OCI-LY3 (cell line): ENCODE measurements around the gene KRTDAP.

Experiments
- H2AFZ ChIP-seq: fragments of 200-600, 300-600 bp; shearing (Covaris generic); 2 replicates; pipeline ENCODE4 v1.6.0; 2014; ENCODE audit warnings: antibody characterized with exemption, low read depth, low read length
- H3K27ac ChIP-seq: fragments of 200-600, 300-600 bp; sonication (generic); 2 replicates; pipeline ENCODE4 v1.5.1; 2014; ENCODE audit warnings: mild to moderate bottlenecking, low read length, moderate library complexity, mixed read lengths
- H3K27me3 ChIP-seq: fragments of 200-600, 300-600 bp; sonication (generic); 2 replicates; pipeline ENCODE4 v1.6.1; 2014; ENCODE audit warnings: low read depth, low read length, mixed read lengths
- H3K36me3 ChIP-seq: fragments of 200-600, 300-600 bp; sonication (generic); replicated peaks from 2 replicates; pipeline ENCODE3; 2014; ENCODE audit warnings: low read depth, low read length, mixed read lengths
- H3K4me1 ChIP-seq: fragments of 300-600, 200-600 bp; sonication (generic); 2 replicates; pipeline ENCODE4 v1.6.1; 2014; ENCODE audit warnings: low read length, mixed read lengths
- H3K4me2 ChIP-seq: fragments of 200-600, 300-600 bp; sonication (generic); 2 replicates; pipeline ENCODE4 v1.6.1; 2014; ENCODE audit warnings: low read length, mixed read lengths
- H3K4me3 ChIP-seq: fragments of 300-600, 200-600 bp; sonication (generic); 2 replicates; pipeline ENCODE4 v1.5.1; 2014; ENCODE audit warnings: antibody characterized with exemption, mild to moderate bottlenecking, low read length, moderate library complexity
- H3K79me2 ChIP-seq: fragments of 300-600, 200-600 bp; shearing (Covaris generic); 2 replicates; pipeline ENCODE4 v1.6.1; 2014; ENCODE audit warnings: mild to moderate bottlenecking, low read length, mixed read lengths
- H3K9ac ChIP-seq: fragments of 300-600, 200-600 bp; shearing (Covaris generic); 2 replicates; pipeline ENCODE4 v1.6.0; 2014; ENCODE audit warnings: mild to moderate bottlenecking, low read length, moderate library complexity
- H3K9me3 ChIP-seq: fragments of 200-600, 300-600 bp; shearing (Covaris generic); 2 replicates; pipeline ENCODE4 v1.6.1; 2014; ENCODE audit warnings: low read length, mixed read lengths; ENCODE audit not compliant: insufficient read depth
- H4K20me1 ChIP-seq: fragments of 200-600, 300-600 bp; sonication (generic); 2 replicates; pipeline ENCODE4 v1.6.1; 2016; ENCODE audit warnings: low read length, mixed read lengths; ENCODE audit not compliant: insufficient read depth
- CTCF ChIP-seq: fragments of 200-600, 300-600 bp; sonication (generic); IDR thresholded peaks from 2 replicates; pipeline ENCODE4 v1.5.1; 2014; ENCODE audit warnings: antibody characterized with exemption, low read length, low read depth
- EZH2phosphoT487 ChIP-seq: fragments of 200-600 bp; shearing (Covaris generic); IDR thresholded peaks from 2 replicates; pipeline ENCODE4 v1.6.1; 2018; ENCODE audit warnings: antibody characterized with exemption, mixed run types, low read depth

The KRTDAP gene

DNA sequence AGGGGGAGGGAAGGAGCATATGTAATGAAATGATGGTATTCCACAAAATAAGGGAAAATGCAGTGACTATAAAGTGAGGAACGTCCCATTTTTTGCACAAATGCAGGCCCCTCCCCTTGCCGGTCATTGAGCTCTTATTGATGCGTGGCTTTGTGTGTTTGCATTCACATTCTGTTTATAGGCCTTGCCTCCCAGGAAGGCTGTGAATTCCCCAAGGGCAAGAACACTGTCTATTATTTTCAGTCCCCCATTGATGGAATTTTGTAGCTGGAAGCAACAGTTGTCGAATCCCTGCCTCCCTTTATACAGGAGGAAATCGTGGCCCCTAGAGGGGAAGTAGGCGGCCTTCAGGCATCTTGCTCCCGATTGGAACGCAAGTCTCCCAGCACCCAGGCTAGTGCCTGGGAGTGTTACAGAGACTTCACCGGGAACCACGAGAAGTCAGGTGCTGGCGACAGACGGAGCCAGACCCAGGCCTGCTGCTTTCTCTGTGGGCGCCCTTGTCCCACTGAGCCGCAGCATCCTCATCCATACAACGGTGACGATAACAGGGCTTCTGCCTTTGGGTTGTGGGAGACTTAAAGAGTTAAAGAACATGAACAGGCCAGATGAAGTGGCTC, 31.0 kb upstream of the KRTDAP start:
- Histone ChIP-seq H3K27me3 (peaks cover 3% of the 10 kb centered on the region), H2AFZ (no peak overlapping the region), H4K20me1 (no peaks in the 10 kb centered on the region), H3K9me3 (no peaks in the 10 kb centered on the region), H3K4me3 (no peak overlapping the region), H3K4me1 (no peaks in the 10 kb centered on the region), H3K4me2 (no peak overlapping the region), H3K9ac (no peak overlapping the region), H3K27ac (no peak overlapping the region), H3K36me3 (no peaks in the 10 kb centered on the region), H3K79me2 (no peaks in the 10 kb centered on the region)
- no peak for TF ChIP-seq EZH2phosphoT487
- no peak for TF ChIP-seq CTCF

- no peak overlapping the region for H3K27ac ChIP-seq
- no peaks in the 10 kb centered on the region for H3K4me1 ChIP-seq
- TF ChIP-seq CTCF = no peak
- no peak overlapping the region for H3K4me2 ChIP-seq
- H3K27me3 ChIP-seq = peaks cover 3% of the 10 kb centered on the region
- H3K79me2 ChIP-seq = no peaks in the 10 kb centered on the region
- H3K9me3 ChIP-seq = no peaks in the 10 kb centered on the region
- no peak overlapping the region for H2AFZ ChIP-seq
- H3K4me3 ChIP-seq = no peak overlapping the region
- no peaks in the 10 kb centered on the region for H4K20me1 ChIP-seq
- no peak overlapping the region for H3K9ac ChIP-seq
- no peaks in the 10 kb centered on the region for H3K36me3 ChIP-seq
These were observed 29.0 kb upstream of the KRTDAP start for GRCh38 chr19:35519291-35519690.

GRCh38 chr19:35518313-35518712, 28.0 kb upstream of the KRTDAP start:
- Histone ChIP-seq H3K27me3 (peaks cover 6% of the 10 kb centered on the region), H3K4me1 (no peaks in the 10 kb centered on the region), H3K36me3 (no peaks in the 10 kb centered on the region), H3K9me3 (no peaks in the 10 kb centered on the region), H3K9ac (no peak overlapping the region), H3K79me2 (no peaks in the 10 kb centered on the region), H2AFZ (no peak overlapping the region), H3K27ac (no peak overlapping the region), H3K4me2 (no peak overlapping the region), H3K4me3 (no peak overlapping the region), H4K20me1 (no peaks in the 10 kb centered on the region)
- TF ChIP-seq CTCF = no peak
- TF ChIP-seq EZH2phosphoT487 = no peak

DNA sequence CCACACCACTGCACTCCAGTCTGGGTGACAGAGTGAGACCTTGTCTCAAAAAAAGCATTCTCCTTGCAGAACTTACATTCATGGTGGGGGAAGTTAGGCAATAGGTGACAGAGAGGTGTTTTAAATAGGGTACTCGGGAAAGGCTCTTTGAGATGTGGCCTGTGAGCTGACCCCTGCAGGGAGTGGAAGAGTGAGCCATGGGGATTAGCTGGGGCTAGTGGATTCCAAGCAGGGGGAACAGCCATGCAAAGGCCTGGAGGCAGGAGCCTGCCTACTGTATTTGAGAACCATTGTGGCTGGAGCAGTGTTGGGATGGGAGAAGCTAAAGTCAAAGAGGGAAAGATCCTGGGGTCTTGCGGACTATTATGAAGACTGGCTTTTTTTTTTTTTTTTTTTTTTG, 27.1 kb upstream of the KRTDAP start:
- H3K9ac ChIP-seq = no peak overlapping the region
- no peak overlapping the region for H3K4me2 ChIP-seq
- peaks cover 15% of the 10 kb centered on the region for H3K27me3 ChIP-seq
- no peaks in the 10 kb centered on the region for H3K4me1 ChIP-seq
- no peak for TF ChIP-seq CTCF
- TF ChIP-seq EZH2phosphoT487 = no peak
- no peaks in the 10 kb centered on the region for H4K20me1 ChIP-seq
- no peaks in the 10 kb centered on the region for H3K36me3 ChIP-seq
- H2AFZ ChIP-seq = no peak overlapping the region
- no peaks in the 10 kb centered on the region for H3K9me3 ChIP-seq
- no peak overlapping the region for H3K27ac ChIP-seq
- no peak overlapping the region for H3K4me3 ChIP-seq
- no peaks in the 10 kb centered on the region for H3K79me2 ChIP-seq
